H1 (cell line): Measurements from ENCODE around the gene MAP7. TPM values are rescaled to one million over a fixed set of nuclear protein-coding genes. Genes with fewer than 3 reads are reported as not detected.

Experiments used
- ASH2L ChIP-seq: fragments of 200-600, 300-600 bp; sonication (generic); IDR thresholded peaks from one replicate; pipeline ENCODE4 v1.7.1; 2017; ENCODE audit warnings: low read length
- EGR1 ChIP-seq: IDR thresholded peaks from 2 replicates; pipeline ENCODE4 v1.6.1; 2011; ENCODE audit warnings: low read depth, low read length, borderline replicate concordance
- JUND ChIP-seq: IDR thresholded peaks from 2 replicates; pipeline ENCODE4 v1.6.1; 2011; ENCODE audit warnings: mild to moderate bottlenecking, improper control_type of control experiment, low read length
- NRF1 ChIP-seq: IDR thresholded peaks from 2 replicates; pipeline ENCODE4 v1.6.1; 2011; ENCODE audit warnings: mild to moderate bottlenecking, low read depth, low read length, improper control_type of control experiment
- polyA plus RNA-seq, 7 experiments: library from polyadenylated mRNA; depleted of rRNA in 3 of 7; stranded (reverse) in 5 of 7; unstranded in 2 of 7; fragments of >200 nt in 5 of 7; fragments of 200-250 nt in 2 of 7; gene quantifications; 1 replicate in 5 of 7; 2 replicates in 1 of 7; 4 replicates in 1 of 7; pipeline versions ENCODE4 v1.2.1 to v1.2.3, GENCODE V29; 2011 to 2013; ENCODE audit warnings: missing spikeins in 2 of 7, mixed read lengths in 2 of 7
- total RNA-seq: library from RNA; stranded (reverse); fragmentation: NEBNext Ultra II Directional; extraction: Animal tissue kit (Norgen Biotek cat#: 25700); gene quantifications from 2 replicates; pipeline ENCODE4 v1.2.1, GENCODE V29; 2021
- TF ChIP-seq, protein P1 (sequence below): fragments of 300-600 bp; sonication (generic); IDR thresholded peaks from 2 replicates; pipeline ENCODE4 v1.7.1; 2012; ENCODE audit warnings: low read length, moderate library complexity, mild to moderate bottlenecking, inconsistent platforms; ENCODE audit not compliant: insufficient replicate concordance
- TF ChIP-seq, protein P2 (sequence below), 3 experiments: IDR thresholded peaks; 1 replicate in 2 of 3; 2 replicates in 1 of 3; pipeline versions ENCODE4 v1.5.1 to v1.6.1; 2011; ENCODE audit warnings: low read length in 3 of 3, mild to moderate bottlenecking in 3 of 3, inconsistent platforms in 2 of 3, low read depth in 1 of 3, moderate library complexity in 1 of 3; ENCODE audit not compliant: insufficient read depth in 1 of 3; ENCODE audit errors: control extremely low read depth in 1 of 3

Gene MAP7
- total and polyA plus RNA-seq, 2 of the 8 experiments (the other 6 are each of a cell fraction or from before 2014, with no cell fraction given), result 13.5 to 66.9 TPM

DNA sequence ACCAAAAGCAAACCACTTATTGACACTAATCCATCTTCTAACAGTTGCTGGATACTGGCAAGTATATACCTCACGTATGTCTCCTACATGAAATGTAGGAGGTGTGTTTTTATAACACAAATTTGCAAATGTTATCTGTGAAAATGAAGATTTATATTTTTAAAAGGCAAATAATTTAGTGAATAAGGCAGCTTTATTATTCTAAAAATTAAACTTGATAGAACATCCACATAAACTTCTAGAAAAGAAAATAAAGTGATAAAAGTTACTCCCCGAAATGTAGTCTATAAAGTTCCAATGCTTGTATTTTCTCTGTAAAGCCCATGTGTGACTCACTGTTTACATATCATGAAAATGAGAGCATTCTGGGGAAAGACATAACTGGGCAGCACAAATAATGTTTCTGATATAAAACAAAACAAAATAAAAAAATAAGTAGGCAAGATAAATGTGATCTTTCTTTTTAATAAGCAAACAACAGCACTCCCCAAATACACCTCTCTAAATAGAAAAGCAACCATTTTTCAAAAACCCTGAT is 84.4 kb downstream of the MAP7 start (continued):
- TF ChIP-seq, protein P1, sequence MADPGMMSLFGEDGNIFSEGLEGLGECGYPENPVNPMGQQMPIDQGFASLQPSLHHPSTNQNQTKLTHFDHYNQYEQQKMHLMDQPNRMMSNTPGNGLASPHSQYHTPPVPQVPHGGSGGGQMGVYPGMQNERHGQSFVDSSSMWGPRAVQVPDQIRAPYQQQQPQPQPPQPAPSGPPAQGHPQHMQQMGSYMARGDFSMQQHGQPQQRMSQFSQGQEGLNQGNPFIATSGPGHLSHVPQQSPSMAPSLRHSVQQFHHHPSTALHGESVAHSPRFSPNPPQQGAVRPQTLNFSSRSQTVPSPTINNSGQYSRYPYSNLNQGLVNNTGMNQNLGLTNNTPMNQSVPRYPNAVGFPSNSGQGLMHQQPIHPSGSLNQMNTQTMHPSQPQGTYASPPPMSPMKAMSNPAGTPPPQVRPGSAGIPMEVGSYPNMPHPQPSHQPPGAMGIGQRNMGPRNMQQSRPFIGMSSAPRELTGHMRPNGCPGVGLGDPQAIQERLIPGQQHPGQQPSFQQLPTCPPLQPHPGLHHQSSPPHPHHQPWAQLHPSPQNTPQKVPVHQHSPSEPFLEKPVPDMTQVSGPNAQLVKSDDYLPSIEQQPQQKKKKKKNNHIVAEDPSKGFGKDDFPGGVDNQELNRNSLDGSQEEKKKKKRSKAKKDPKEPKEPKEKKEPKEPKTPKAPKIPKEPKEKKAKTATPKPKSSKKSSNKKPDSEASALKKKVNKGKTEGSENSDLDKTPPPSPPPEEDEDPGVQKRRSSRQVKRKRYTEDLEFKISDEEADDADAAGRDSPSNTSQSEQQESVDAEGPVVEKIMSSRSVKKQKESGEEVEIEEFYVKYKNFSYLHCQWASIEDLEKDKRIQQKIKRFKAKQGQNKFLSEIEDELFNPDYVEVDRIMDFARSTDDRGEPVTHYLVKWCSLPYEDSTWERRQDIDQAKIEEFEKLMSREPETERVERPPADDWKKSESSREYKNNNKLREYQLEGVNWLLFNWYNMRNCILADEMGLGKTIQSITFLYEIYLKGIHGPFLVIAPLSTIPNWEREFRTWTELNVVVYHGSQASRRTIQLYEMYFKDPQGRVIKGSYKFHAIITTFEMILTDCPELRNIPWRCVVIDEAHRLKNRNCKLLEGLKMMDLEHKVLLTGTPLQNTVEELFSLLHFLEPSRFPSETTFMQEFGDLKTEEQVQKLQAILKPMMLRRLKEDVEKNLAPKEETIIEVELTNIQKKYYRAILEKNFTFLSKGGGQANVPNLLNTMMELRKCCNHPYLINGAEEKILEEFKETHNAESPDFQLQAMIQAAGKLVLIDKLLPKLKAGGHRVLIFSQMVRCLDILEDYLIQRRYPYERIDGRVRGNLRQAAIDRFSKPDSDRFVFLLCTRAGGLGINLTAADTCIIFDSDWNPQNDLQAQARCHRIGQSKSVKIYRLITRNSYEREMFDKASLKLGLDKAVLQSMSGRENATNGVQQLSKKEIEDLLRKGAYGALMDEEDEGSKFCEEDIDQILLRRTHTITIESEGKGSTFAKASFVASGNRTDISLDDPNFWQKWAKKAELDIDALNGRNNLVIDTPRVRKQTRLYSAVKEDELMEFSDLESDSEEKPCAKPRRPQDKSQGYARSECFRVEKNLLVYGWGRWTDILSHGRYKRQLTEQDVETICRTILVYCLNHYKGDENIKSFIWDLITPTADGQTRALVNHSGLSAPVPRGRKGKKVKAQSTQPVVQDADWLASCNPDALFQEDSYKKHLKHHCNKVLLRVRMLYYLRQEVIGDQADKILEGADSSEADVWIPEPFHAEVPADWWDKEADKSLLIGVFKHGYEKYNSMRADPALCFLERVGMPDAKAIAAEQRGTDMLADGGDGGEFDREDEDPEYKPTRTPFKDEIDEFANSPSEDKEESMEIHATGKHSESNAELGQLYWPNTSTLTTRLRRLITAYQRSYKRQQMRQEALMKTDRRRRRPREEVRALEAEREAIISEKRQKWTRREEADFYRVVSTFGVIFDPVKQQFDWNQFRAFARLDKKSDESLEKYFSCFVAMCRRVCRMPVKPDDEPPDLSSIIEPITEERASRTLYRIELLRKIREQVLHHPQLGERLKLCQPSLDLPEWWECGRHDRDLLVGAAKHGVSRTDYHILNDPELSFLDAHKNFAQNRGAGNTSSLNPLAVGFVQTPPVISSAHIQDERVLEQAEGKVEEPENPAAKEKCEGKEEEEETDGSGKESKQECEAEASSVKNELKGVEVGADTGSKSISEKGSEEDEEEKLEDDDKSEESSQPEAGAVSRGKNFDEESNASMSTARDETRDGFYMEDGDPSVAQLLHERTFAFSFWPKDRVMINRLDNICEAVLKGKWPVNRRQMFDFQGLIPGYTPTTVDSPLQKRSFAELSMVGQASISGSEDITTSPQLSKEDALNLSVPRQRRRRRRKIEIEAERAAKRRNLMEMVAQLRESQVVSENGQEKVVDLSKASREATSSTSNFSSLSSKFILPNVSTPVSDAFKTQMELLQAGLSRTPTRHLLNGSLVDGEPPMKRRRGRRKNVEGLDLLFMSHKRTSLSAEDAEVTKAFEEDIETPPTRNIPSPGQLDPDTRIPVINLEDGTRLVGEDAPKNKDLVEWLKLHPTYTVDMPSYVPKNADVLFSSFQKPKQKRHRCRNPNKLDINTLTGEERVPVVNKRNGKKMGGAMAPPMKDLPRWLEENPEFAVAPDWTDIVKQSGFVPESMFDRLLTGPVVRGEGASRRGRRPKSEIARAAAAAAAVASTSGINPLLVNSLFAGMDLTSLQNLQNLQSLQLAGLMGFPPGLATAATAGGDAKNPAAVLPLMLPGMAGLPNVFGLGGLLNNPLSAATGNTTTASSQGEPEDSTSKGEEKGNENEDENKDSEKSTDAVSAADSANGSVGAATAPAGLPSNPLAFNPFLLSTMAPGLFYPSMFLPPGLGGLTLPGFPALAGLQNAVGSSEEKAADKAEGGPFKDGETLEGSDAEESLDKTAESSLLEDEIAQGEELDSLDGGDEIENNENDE, result no peak
- TF ChIP-seq JUND, result no peak
- TF ChIP-seq ASH2L, result no peak
- TF ChIP-seq, protein P2, sequence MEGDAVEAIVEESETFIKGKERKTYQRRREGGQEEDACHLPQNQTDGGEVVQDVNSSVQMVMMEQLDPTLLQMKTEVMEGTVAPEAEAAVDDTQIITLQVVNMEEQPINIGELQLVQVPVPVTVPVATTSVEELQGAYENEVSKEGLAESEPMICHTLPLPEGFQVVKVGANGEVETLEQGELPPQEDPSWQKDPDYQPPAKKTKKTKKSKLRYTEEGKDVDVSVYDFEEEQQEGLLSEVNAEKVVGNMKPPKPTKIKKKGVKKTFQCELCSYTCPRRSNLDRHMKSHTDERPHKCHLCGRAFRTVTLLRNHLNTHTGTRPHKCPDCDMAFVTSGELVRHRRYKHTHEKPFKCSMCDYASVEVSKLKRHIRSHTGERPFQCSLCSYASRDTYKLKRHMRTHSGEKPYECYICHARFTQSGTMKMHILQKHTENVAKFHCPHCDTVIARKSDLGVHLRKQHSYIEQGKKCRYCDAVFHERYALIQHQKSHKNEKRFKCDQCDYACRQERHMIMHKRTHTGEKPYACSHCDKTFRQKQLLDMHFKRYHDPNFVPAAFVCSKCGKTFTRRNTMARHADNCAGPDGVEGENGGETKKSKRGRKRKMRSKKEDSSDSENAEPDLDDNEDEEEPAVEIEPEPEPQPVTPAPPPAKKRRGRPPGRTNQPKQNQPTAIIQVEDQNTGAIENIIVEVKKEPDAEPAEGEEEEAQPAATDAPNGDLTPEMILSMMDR (IDR thresholded peaks at IDR 0.05; ENCODE audit: control extremely low read depth in 1 of 3, insufficient read depth in 1 of 3, low read depth in 1 of 3, low read length in 3 of 3), result no peak
- TF ChIP-seq EGR1, result no peak
- no peak for TF ChIP-seq NRF1
